CD8-positive, alpha-beta memory T cell (primary cell): ENCODE measurements around the gene SAPCD1. TPM values are rescaled to one million over a fixed set of nuclear protein-coding genes. Genes with fewer than 3 reads are reported as not detected.

Source experiments
- polyA plus RNA-seq: library from polyadenylated mRNA; unstranded; fragments of 300-500 nt; fragmentation: Illumina TruSeq; gene quantifications from one replicate; pipeline ENCODE4 v1.2.3, GENCODE V29; 2021
- total RNA-seq, 2 experiments: library from RNA; stranded (reverse); gene quantifications; one replicate each; pipeline ENCODE4 v1.2.3, GENCODE V29; 2021

The SAPCD1 gene
- total and polyA plus RNA-seq, 3 experiments from 2014 or later, result 6.1 to 7.0 TPM; not detected in 1

Other genes with a start within 250 kb of the SAPCD1 start
Only the 30 nearest of the 42 such genes appear.
- 10 to 100 TPM; 22.0 to 22.4 TPM for gene LST1, start 176.4 kb upstream of the SAPCD1 start, total RNA-seq
- 49.6 TPM for gene LST1, start 176.4 kb upstream of the SAPCD1 start, polyA plus RNA-seq
- 10 to 100 TPM; 22.4 to 26.3 TPM for gene NCR3, start 169.7 kb upstream of the SAPCD1 start, total RNA-seq
- gene NCR3, start 169.7 kb upstream of the SAPCD1 start, polyA plus RNA-seq, result 328 TPM
- gene AIF1, start 147.4 kb upstream of the SAPCD1 start, total RNA-seq, result 10 to 100 TPM; 35.6 TPM
- 33.2 TPM for gene AIF1, start 147.4 kb upstream of the SAPCD1 start, polyA plus RNA-seq
- gene PRRC2A, start 141.9 kb upstream of the SAPCD1 start, total RNA-seq, result 100 to 1,000 TPM; 251 to 263 TPM
- 9.3 TPM for gene PRRC2A, start 141.9 kb upstream of the SAPCD1 start, polyA plus RNA-seq
- 100 to 1,000 TPM; 258 to 261 TPM for gene BAG6, start 110.0 kb upstream of the SAPCD1 start, total RNA-seq
- 23.1 TPM for gene BAG6, start 110.0 kb upstream of the SAPCD1 start, polyA plus RNA-seq
- gene APOM, start 106.8 kb upstream of the SAPCD1 start, total RNA-seq, result 1 to 10 TPM; 2.4 to 3.3 TPM
- 4.3 TPM for gene APOM, start 106.8 kb upstream of the SAPCD1 start, polyA plus RNA-seq
- 10 to 100 TPM; 19.5 to 20.0 TPM for gene C6orf47, start 101.9 kb upstream of the SAPCD1 start, total RNA-seq
- 37.0 TPM for gene C6orf47, start 101.9 kb upstream of the SAPCD1 start, polyA plus RNA-seq
- gene GPANK1, start 97.7 kb upstream of the SAPCD1 start, total RNA-seq, result 10 to 100 TPM; 46.2 to 46.4 TPM
- 19.6 TPM for gene GPANK1, start 97.7 kb upstream of the SAPCD1 start, polyA plus RNA-seq
- gene CSNK2B, start 96.6 kb upstream of the SAPCD1 start, total RNA-seq, result 100 to 1,000 TPM; 323 to 334 TPM
- 265 TPM for gene CSNK2B, start 96.6 kb upstream of the SAPCD1 start, polyA plus RNA-seq
- gene LY6G5B, start 92.7 kb upstream of the SAPCD1 start, total RNA-seq, result 10 to 100 TPM; 19.1 to 21.2 TPM
- gene LY6G5B, start 92.7 kb upstream of the SAPCD1 start, polyA plus RNA-seq, result 0.64 TPM
- gene LY6G5C, start 81.6 kb upstream of the SAPCD1 start, total RNA-seq, result 1 to 10 TPM; 3.5 to 4.5 TPM
- gene LY6G5C, start 81.6 kb upstream of the SAPCD1 start, polyA plus RNA-seq, result 10.3 TPM
- gene ABHD16A, start 59.3 kb upstream of the SAPCD1 start, total RNA-seq, result 10 to 100 TPM; 37.0 to 41.0 TPM
- 45.5 TPM for gene ABHD16A, start 59.3 kb upstream of the SAPCD1 start, polyA plus RNA-seq
- gene LY6G6F, start 55.8 kb upstream of the SAPCD1 start, total RNA-seq, result not detected
- not detected for gene LY6G6F, start 55.8 kb upstream of the SAPCD1 start, polyA plus RNA-seq
- not detected for gene LY6G6D, start 47.3 kb upstream of the SAPCD1 start, total RNA-seq
- not detected for gene LY6G6D, start 47.3 kb upstream of the SAPCD1 start, polyA plus RNA-seq
- not detected for gene LY6G6C, start 40.9 kb upstream of the SAPCD1 start, total RNA-seq
- not detected for gene LY6G6C, start 40.9 kb upstream of the SAPCD1 start, polyA plus RNA-seq
- not detected for gene MPIG6B, start 39.3 kb upstream of the SAPCD1 start, total RNA-seq
- gene MPIG6B, start 39.3 kb upstream of the SAPCD1 start, polyA plus RNA-seq, result 0.08 TPM
- gene DDAH2, start 33.4 kb upstream of the SAPCD1 start, total RNA-seq, result 1 to 10 TPM; 4.1 to 4.9 TPM
- gene DDAH2, start 33.4 kb upstream of the SAPCD1 start, polyA plus RNA-seq, result 26.3 TPM
- gene CLIC1, start 26.1 kb upstream of the SAPCD1 start, total RNA-seq, result 100 to 1,000 TPM; 377 TPM
- 657 TPM for gene CLIC1, start 26.1 kb upstream of the SAPCD1 start, polyA plus RNA-seq
- gene MSH5, start 22.7 kb upstream of the SAPCD1 start, total RNA-seq, result 10 to 100 TPM; 36.4 to 39.8 TPM
- gene MSH5, start 22.7 kb upstream of the SAPCD1 start, polyA plus RNA-seq, result 2.0 TPM
- 1 to 10 TPM; 1.4 to 1.7 TPM for gene VWA7, start 14.7 kb downstream of the SAPCD1 start, total RNA-seq
- 2.5 TPM for gene VWA7, start 14.7 kb downstream of the SAPCD1 start, polyA plus RNA-seq
- 100 to 1,000 TPM; 179 to 180 TPM for gene VARS1, start 33.1 kb downstream of the SAPCD1 start, total RNA-seq
- gene VARS1, start 33.1 kb downstream of the SAPCD1 start, polyA plus RNA-seq, result 47.5 TPM
- 100 to 1,000 TPM; 160 to 172 TPM for gene LSM2, start 44.3 kb downstream of the SAPCD1 start, total RNA-seq
- gene LSM2, start 44.3 kb downstream of the SAPCD1 start, polyA plus RNA-seq, result 80.8 TPM
- gene HSPA1L, start 52.6 kb downstream of the SAPCD1 start, total RNA-seq, result 1 to 10 TPM; 3.5 to 3.8 TPM
- 3.0 TPM for gene HSPA1L, start 52.6 kb downstream of the SAPCD1 start, polyA plus RNA-seq
- 10 to 100 TPM; 64.8 to 70.1 TPM for gene HSPA1A, start 52.9 kb downstream of the SAPCD1 start, total RNA-seq
- gene HSPA1A, start 52.9 kb downstream of the SAPCD1 start, polyA plus RNA-seq, result 34.1 TPM
- gene HSPA1B, start 65.1 kb downstream of the SAPCD1 start, total RNA-seq, result 10 to 100 TPM; 80.9 to 81.4 TPM
- 5.0 TPM for gene HSPA1B, start 65.1 kb downstream of the SAPCD1 start, polyA plus RNA-seq
- gene NEU1, start 100.2 kb downstream of the SAPCD1 start, total RNA-seq, result 10 to 100 TPM; 19.0 to 19.4 TPM
- 25.0 TPM for gene NEU1, start 100.2 kb downstream of the SAPCD1 start, polyA plus RNA-seq
- gene SLC44A4, start 116.3 kb downstream of the SAPCD1 start, total RNA-seq, result not detected
- not detected for gene SLC44A4, start 116.3 kb downstream of the SAPCD1 start, polyA plus RNA-seq
- 10 to 100 TPM; 71.6 to 72.4 TPM for gene EHMT2, start 135.0 kb downstream of the SAPCD1 start, total RNA-seq
- 51.6 TPM for gene EHMT2, start 135.0 kb downstream of the SAPCD1 start, polyA plus RNA-seq
- gene ZBTB12, start 139.4 kb downstream of the SAPCD1 start, total RNA-seq, result 1 to 10 TPM; 3.5 to 4.3 TPM
- gene ZBTB12, start 139.4 kb downstream of the SAPCD1 start, polyA plus RNA-seq, result not detected
- gene C2, start 165.1 kb downstream of the SAPCD1 start, total RNA-seq, result under 1 TPM; 0.70 to 0.73 TPM
- not detected for gene C2, start 165.1 kb downstream of the SAPCD1 start, polyA plus RNA-seq